GM21515 (cell line): ENCODE data around the gene C17orf50.

Experiments used
- ATAC-seq: cut with Tn5 transposase; IDR thresholded peaks from one replicate; pipeline ENCODE4 v1.9.1; 2021; ENCODE audit not compliant: unreplicated experiment

C17orf50 gene

DNA sequence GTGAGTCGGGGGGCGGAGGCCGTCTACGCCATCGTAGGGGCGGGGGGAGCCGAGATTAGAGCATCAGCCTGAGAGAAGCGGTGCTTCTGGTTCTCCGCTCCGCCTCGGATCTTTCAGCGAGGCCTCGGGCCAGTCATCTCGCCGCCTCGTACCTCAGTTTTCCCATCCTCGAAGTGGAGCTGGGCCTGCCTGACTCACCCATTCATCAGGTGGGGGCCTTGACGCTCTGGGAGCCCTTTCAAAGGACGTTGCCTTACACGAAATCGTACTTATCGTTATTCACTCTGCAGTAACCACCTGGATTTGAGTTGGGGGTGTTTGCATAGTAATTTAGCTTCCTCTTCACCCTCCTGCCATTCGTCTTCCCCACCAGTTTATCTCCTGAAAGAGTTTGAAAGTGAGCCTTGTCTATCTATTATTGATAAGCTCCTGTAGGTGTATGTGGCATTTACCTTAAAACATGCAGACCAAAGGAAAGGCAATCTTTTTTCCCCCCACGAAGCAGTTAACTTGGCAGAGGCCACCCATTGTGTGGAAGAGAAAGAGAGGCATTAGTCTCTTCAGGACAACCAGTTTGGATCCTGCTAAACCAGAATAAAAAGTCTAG lies 49.3 kb downstream of the C17orf50 start:
- no peak for ATAC-seq

DNA sequence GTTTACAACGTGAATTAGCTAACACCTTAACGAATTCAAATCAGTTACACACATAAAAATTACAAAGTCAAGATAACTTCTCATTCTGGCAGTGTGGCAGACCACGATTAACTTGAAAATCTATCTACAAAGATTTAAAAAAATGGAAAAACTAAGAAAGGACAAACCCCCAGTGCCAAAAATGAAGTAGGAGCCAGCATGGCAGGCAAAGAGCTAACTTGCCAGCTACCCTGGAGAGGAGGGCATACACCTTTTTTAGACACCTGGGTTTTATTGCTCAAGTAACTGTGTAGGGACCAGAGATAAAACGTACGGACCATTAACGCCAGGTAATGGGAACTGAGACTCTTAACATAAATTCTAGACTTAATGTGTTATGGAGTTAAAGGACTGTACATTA lies 51.1 kb downstream of the C17orf50 start:
- ATAC-seq = no peak

DNA sequence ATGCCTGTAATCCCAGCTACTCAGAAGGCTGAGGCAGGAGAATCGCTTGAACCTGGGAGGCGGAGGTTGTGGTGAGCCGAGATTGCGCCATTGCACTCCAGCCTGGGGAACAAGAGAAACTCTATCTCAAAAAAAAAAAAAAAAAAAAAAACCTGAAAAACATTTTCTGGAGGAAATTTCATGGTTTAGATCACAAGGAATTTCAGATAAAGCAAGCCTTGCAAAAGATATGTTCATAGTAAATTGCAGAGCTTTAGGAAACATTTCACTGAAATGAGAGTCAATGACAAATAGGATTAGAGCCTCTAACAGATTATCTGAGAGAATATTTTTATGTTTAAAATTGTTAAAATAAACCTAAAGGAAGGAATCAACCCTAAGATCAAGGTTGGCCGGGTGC lies 51.8 kb downstream of the C17orf50 start:
- no peak for ATAC-seq
